Thymus (tissue), 11 donors: ENCODE results near the gene XIRP2. TPM values are rescaled to one million over a fixed set of nuclear protein-coding genes. Genes with fewer than 3 reads are reported as not detected.

Experiments
- DNase-seq, 9 donors: peaks; one replicate each; pipeline ENCODE4 v3.0.0-alpha.2; 2013; ENCODE audit warnings: low spot score in 9 of 9, low read depth in 6 of 9, missing footprints in 1 of 9
- H3K27ac ChIP-seq, 2 donors: one replicate each; pipeline ENCODE4 v1.5.1; 2013; ENCODE audit warnings: control low read depth in 1 of 2, low read depth in 1 of 2, low read length in 1 of 2, mild to moderate bottlenecking in 1 of 2, moderate library complexity in 1 of 2
- H3K27me3 ChIP-seq, 2 donors: one replicate each; pipeline ENCODE4 v1.5.1; 2013; ENCODE audit warnings: low read length in 1 of 2; ENCODE audit not compliant: control insufficient read depth in 2 of 2, insufficient read depth in 1 of 2
- H3K36me3 ChIP-seq, 2 donors: one replicate each; pipeline ENCODE4 v1.5.1; 2013; ENCODE audit warnings: low read length in 1 of 2, mild to moderate bottlenecking in 1 of 2, moderate library complexity in 1 of 2; ENCODE audit not compliant: control insufficient read depth in 2 of 2, insufficient read depth in 2 of 2
- H3K4me1 ChIP-seq, 2 donors: one replicate each; pipeline ENCODE4 v1.5.1; 2013; ENCODE audit warnings: low read length in 2 of 2; ENCODE audit not compliant: control insufficient read depth in 2 of 2, insufficient read depth in 2 of 2
- H3K4me3 ChIP-seq, 2 donors: one replicate each; pipeline ENCODE4 v1.5.1; 2013; ENCODE audit warnings: low read length in 2 of 2, control low read depth in 1 of 2, mild to moderate bottlenecking in 1 of 2
- H3K9me3 ChIP-seq, 2 donors: one replicate each; pipeline ENCODE4 v1.5.1; 2013; ENCODE audit warnings: low read length in 1 of 2, mild to moderate bottlenecking in 1 of 2; ENCODE audit not compliant: control insufficient read depth in 2 of 2, insufficient read depth in 1 of 2
- WGBS: extraction: QIAGEN DNeasy Blood & Tissue Kit; methylation state at CpG from one replicate; pipeline ENCODE4 v1.1.7; 2013; 5-methylcytosine and 5-hydroxymethylcytosine counted together
- polyA plus RNA-seq: library from polyadenylated mRNA; stranded (reverse); fragments of 200-250 nt; gene quantifications from one replicate; pipeline ENCODE4 v1.2.3, GENCODE V29; 2013
- total RNA-seq: library from RNA; stranded (reverse); fragments of 120-200 nt; gene quantifications from one replicate; pipeline ENCODE4 v1.2.4, GENCODE V29; 2013
- donor health status: healthy.

XIRP2 gene
- total and polyA plus RNA-seq, 2 donors: 0.14 to 0.21 TPM

DNA sequence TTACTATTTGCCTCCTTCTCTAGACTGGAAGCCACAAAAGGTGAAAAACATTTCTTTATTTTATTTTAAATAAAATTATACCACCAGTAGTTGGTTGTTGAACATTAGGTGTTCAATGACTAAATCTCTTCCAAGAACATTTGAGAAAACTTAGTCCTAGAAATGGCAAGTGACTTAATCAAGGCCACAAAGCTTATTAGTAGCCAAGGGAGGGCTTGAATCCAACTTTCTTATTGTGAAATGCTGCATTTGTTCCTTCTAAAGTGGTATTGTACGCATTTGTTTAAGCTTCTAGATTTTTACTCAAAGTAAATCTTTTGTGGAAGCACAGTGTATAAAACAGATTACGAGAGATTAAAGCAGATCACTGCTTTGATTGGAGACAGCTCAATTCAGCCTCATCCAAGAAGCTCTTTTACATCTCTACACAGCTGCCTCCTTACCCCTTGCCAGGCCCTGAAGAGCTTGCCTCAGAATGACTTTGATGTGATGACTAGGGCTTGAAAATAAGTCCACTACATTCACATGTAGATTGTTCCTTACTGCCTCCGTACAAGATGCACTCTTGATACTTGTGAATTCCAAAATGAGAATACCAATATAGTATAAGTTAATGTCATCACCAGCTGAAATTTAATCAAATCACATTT is 244.8 kb downstream of the XIRP2 start:
- Histone ChIP-seq H3K9me3 (no peaks in the 10 kb centered on the region), H3K36me3 (no peaks in the 10 kb centered on the region), H3K27ac (no peak overlapping the region), H3K4me1 (peaks cover 3 to 5% of the 10 kb centered on the region in 2 donors), H3K4me3 (no peak overlapping the region), H3K27me3 (no peaks in the 10 kb centered on the region)
- WGBS: 54% methylated on average over 3 of the region's 3 CpGs
- DNase-seq: peak in 4 of 9 donors; percentile 3 to 48 (median 18)

DNA sequence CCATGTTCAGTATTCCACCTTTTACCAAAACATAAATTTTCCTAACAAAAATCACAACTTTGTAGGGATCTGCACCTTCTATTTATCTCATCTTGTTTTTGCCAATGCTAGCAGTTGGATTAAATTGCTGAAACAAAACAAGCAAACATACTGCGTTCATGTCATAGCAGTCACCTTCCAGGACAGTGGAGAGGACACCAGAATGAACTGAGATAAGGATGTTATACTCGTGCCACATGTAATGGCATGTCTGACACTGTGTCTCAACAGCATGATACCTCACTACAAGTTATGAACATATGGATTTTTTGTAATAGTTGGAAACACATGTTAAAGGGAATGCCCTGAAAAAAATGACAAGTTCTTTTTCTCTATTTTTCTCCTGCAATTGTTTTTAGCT is 245.3 kb downstream of the XIRP2 start:
- Histone ChIP-seq H3K27me3 (no peaks in the 10 kb centered on the region), H3K4me1 (peaks cover 3 to 5% of the 10 kb centered on the region in 2 donors), H3K27ac (no peak overlapping the region), H3K4me3 (no peak overlapping the region), H3K9me3 (no peaks in the 10 kb centered on the region), H3K36me3 (no peaks in the 10 kb centered on the region)
- 94% methylated on average over 2 of the region's 2 CpGs for WGBS
- DNase-seq: no peak

DNA sequence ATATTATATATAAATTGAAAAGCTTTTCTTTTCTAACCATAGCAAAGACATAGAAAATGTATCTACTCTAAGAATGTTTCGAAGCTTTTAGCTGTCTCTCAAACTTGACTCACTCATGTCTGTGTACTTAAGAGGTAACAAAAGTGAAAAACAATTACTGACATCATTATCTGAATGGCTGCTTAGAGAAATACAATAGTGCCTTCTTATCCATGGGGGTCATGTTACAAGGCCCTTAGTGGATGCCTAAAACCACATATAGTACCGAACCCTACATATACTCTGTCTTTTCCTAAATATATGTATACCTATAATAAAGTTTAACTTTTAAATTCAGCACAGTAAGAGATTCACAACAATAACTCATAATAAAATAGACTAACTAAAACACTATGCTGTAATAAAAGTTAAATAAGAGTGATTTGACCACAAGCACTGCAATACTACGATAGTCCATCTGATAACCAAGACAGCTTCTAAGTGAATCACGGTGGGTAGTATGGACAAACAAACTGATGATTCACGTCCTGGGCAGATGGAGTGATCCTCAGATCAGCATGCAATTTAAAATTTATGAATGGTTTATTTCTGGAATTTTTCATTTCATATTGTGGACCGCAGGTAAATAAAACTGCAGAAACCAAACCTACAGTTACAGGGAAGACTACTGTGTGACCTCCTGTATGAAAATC is 246.2 kb downstream of the XIRP2 start:
- Histone ChIP-seq H3K9me3 (no peaks in the 10 kb centered on the region), H3K36me3 (no peaks in the 10 kb centered on the region), H3K27ac (no peak overlapping the region), H3K4me3 (no peak overlapping the region), H3K27me3 (no peaks in the 10 kb centered on the region), H3K4me1 (peaks cover 3 to 5% of the 10 kb centered on the region in 2 donors)
- WGBS: 94% methylated on average over 6 of the region's 6 CpGs
- no peak for DNase-seq

DNA sequence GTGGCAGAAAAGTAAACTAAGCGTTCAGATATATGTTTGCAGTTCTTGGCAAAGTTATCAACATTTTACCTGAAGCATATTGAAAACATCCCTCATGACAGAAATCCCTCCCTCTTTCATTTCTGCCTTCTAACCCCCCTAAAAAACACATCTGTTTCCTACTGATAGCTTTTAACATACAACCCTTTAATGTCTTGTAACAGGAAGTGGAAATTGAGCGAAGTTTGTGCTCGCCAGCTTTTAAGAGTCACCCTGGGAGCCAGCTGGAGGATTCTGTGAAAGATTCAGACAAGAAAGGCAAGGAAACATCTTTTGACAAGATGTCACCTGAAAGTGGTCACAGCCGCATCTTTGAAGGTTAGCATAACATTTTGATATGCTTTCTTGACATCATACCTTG is 247.4 kb downstream of the XIRP2 start:
- H3K9me3 ChIP-seq: no peaks in the 10 kb centered on the region
- no peak overlapping the region for H3K4me3 ChIP-seq
- H3K27me3 ChIP-seq: no peaks in the 10 kb centered on the region
- WGBS: 3% methylated on average over 4 of the region's 4 CpGs
- DNase-seq: peak; percentile 44 to 91 (median 70)
- H3K27ac ChIP-seq: peak overlapping the region in 1 of 2 donors; percentile 55
- H3K36me3 ChIP-seq: no peaks in the 10 kb centered on the region
- peaks cover 3 to 5% of the 10 kb centered on the region in 2 donors for H3K4me1 ChIP-seq

GRCh38 chr2:167136879-167137596 is 248.8 kb downstream of the XIRP2 start:
- Histone ChIP-seq H3K36me3 (no peaks in the 10 kb centered on the region), H3K4me3 (no peak overlapping the region), H3K27ac (no peak overlapping the region), H3K27me3 (no peaks in the 10 kb centered on the region), H3K4me1 (peaks cover 3 to 5% of the 10 kb centered on the region in 2 donors), H3K9me3 (no peaks in the 10 kb centered on the region)
- 91% methylated on average over 5 of the region's 5 CpGs for WGBS
- DNase-seq: no peak

- H3K27ac ChIP-seq: no peak overlapping the region
- no peak for DNase-seq
- H3K27me3 ChIP-seq: no peaks in the 10 kb centered on the region
- no peaks in the 10 kb centered on the region for H3K9me3 ChIP-seq
- no peak overlapping the region for H3K4me3 ChIP-seq
- H3K4me1 ChIP-seq: peaks cover 3% of the 10 kb centered on the region in 2 donors
- no peaks in the 10 kb centered on the region for H3K36me3 ChIP-seq
- WGBS: 97% methylated on average over 6 of the region's 6 CpGs
Measured at GRCh38 chr2:167140330-167140729, 252.1 kb downstream of the XIRP2 start.

DNA sequence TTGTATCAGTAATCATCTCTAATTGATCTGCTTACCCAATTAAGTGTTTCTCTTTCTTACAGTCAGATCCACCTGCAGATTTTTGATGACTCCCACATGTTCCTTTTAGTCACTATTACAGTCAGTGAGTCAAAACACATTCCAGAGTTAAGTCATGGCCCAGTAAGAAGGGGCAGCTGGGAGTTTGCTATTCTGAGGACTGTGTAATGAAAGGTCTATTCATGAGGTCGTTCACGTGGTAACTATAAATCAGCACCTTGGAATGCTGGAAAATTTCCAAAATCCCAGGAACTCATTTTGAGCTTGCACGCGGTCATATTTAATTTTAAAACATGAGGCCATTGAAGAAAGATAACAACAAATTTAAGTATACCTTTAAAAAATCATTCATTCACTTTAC is 252.5 kb downstream of the XIRP2 start:
- Histone ChIP-seq H3K27ac (no peak overlapping the region), H3K27me3 (no peaks in the 10 kb centered on the region), H3K4me3 (no peak overlapping the region), H3K36me3 (no peaks in the 10 kb centered on the region), H3K9me3 (no peaks in the 10 kb centered on the region), H3K4me1 (peaks cover 0 to 1% of the 10 kb centered on the region in 2 donors)
- DNase-seq: no peak
- WGBS: 95% methylated on average over 4 of the region's 4 CpGs

GRCh38 chr2:167142554-167142953 is 254.3 kb downstream of the XIRP2 start:
- no peaks in the 10 kb centered on the region for H3K36me3 ChIP-seq

More at GRCh38 chr2:167142554-167142953, 254.3 kb downstream of the XIRP2 start:
- Histone ChIP-seq H3K4me1 (no peaks in the 10 kb centered on the region), H3K27me3 (no peaks in the 10 kb centered on the region), H3K9me3 (no peaks in the 10 kb centered on the region), H3K27ac (no peak overlapping the region), H3K4me3 (no peak overlapping the region)
- DNase-seq: no peak
- 96% methylated on average over 2 of the region's 2 CpGs for WGBS
